Tibial nerve (tissue), 3 donors: ENCODE measurements around the gene ARHGAP20.

Source experiments
- EP300 ChIP-seq, 2 donors: sonication (generic); formaldehyde crosslinking; IDR thresholded peaks; one replicate each; pipeline ENCODE4 v1.6.1; 2017; ENCODE audit warnings: antibody characterized with exemption in 2 of 2, mild to moderate bottlenecking in 1 of 2
- POLR2A ChIP-seq, 2 donors: fragments of 450-650 bp; IDR thresholded peaks; one replicate each; pipeline ENCODE4 v1.6.1; 2017; ENCODE audit warnings: antibody characterized with exemption in 2 of 2, mild to moderate bottlenecking in 2 of 2, moderate library complexity in 2 of 2

GRCh38 chr11:110737593-110737992 is 25.4 kb upstream of the ARHGAP20 start:
- TF ChIP-seq POLR2A (IDR thresholded peaks at IDR 0.05) = no peak
- TF ChIP-seq EP300 (IDR thresholded peaks at IDR 0.05) = no peak
